Esophagus squamous epithelium (tissue), 4 donors: ENCODE results near the gene EFCAB7.

Experiments
- POLR2A ChIP-seq, 4 donors: fragments of 450-650 bp; IDR thresholded peaks; one replicate each; pipeline ENCODE4 v1.6.1; 2017; ENCODE audit warnings: antibody characterized with exemption in 4 of 4, mild to moderate bottlenecking in 4 of 4, moderate library complexity in 3 of 4
- TF ChIP-seq, protein P1 (sequence below), 6 experiments: fragments of 450-650 bp in 4 of 6; fragments of 200-600 bp in 2 of 6; sonication (generic) in 2 of 6; IDR thresholded peaks; one replicate each; pipeline ENCODE4 v1.5.1; 2016 to 2019; ENCODE audit warnings: antibody characterized with exemption in 6 of 6, mild to moderate bottlenecking in 4 of 6, moderate library complexity in 4 of 6

DNA sequence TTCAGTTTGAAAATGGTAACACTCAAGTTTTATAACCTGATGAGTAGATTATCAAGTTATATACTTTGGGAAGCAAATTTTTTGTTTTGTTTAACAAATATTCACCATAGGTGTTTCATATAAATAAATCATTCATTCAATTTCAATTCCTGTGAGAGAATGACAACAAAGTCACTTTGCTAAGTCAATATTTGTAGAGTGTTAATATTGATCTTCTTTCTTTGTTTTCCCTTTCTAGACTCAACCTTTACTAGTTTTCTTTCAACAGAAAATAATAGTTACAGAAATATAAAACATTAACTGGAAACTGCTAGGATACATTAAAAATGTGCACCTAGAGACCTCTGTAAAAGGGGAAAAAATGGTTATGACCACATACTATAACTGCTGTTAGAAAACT is 11.1 kb downstream of the EFCAB7 start:
- TF ChIP-seq, protein P1, sequence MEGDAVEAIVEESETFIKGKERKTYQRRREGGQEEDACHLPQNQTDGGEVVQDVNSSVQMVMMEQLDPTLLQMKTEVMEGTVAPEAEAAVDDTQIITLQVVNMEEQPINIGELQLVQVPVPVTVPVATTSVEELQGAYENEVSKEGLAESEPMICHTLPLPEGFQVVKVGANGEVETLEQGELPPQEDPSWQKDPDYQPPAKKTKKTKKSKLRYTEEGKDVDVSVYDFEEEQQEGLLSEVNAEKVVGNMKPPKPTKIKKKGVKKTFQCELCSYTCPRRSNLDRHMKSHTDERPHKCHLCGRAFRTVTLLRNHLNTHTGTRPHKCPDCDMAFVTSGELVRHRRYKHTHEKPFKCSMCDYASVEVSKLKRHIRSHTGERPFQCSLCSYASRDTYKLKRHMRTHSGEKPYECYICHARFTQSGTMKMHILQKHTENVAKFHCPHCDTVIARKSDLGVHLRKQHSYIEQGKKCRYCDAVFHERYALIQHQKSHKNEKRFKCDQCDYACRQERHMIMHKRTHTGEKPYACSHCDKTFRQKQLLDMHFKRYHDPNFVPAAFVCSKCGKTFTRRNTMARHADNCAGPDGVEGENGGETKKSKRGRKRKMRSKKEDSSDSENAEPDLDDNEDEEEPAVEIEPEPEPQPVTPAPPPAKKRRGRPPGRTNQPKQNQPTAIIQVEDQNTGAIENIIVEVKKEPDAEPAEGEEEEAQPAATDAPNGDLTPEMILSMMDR (IDR thresholded peaks at IDR 0.05) = no peak
- no peak for TF ChIP-seq POLR2A (IDR thresholded peaks at IDR 0.05)
